Right lobe of liver (tissue), 6 donors: ENCODE data around the gene ZNF107. TPM values are rescaled to one million over a fixed set of nuclear protein-coding genes. Genes with fewer than 3 reads are reported as not detected.

Source experiments
- ATAC-seq, 4 donors: fragments of 200-7000 bp; cut with Tn5 transposase; one replicate each; pipeline ENCODE4 v1.9.1; 2020; ENCODE audit warnings: mild to moderate bottlenecking in 4 of 4, moderate library complexity in 4 of 4
- DNase-seq, 3 donors: peaks; one replicate each; pipeline ENCODE4 v3.0.0-alpha.2; 2020
- H3K27ac ChIP-seq, 3 donors: fragments of 200-600 bp; one replicate each; pipeline ENCODE4 v1.8.0; 2022
- H3K27me3 ChIP-seq, 2 donors: fragments of 200-600 bp; one replicate each; pipeline ENCODE4 v1.8.0; 2022
- H3K36me3 ChIP-seq, 4 donors: fragments of 200-600 bp; sonication (generic) in 1 of 4; one replicate each; pipeline versions ENCODE4 v1.5.1 to v1.8.0; 2017 to 2022; ENCODE audit warnings: control low read depth in 1 of 4
- H3K4me1 ChIP-seq, 4 donors: fragments of 200-600 bp; sonication (generic) in 1 of 4; one replicate each; pipeline versions ENCODE4 v1.5.1 to v1.8.0; 2017 to 2022; ENCODE audit warnings: control low read depth in 1 of 4
- H3K4me3 ChIP-seq, 3 donors: fragments of 200-600 bp; one replicate each; pipeline ENCODE4 v1.8.0; 2022
- H3K9me3 ChIP-seq, 4 donors: fragments of 200-600 bp; sonication (generic) in 1 of 4; one replicate each; pipeline versions ENCODE4 v1.5.1 to v1.8.0; 2017 to 2022; ENCODE audit warnings: control low read depth in 1 of 4
- CTCF ChIP-seq, 4 donors: fragments of 200-600 bp in 3 of 4; fragments of 450-650 bp in 1 of 4; IDR thresholded peaks; one replicate each; pipeline versions ENCODE4 v1.5.1 to v1.8.0; 2016 to 2022; ENCODE audit warnings: antibody characterized with exemption in 4 of 4, mild to moderate bottlenecking in 2 of 4
- POLR2A ChIP-seq: fragments of 450-650 bp; IDR thresholded peaks from one replicate; pipeline ENCODE4 v1.6.1; 2017; ENCODE audit warnings: antibody characterized with exemption, mild to moderate bottlenecking
- WGBS: methylation state at CpG from one replicate; pipeline ENCODE4 v1.1.6; 2018; ENCODE audit warnings: low coverage, low lambda C conversion rate; ENCODE audit not compliant: insufficient coverage; ENCODE audit errors: missing lambda C conversion rate; 5-methylcytosine and 5-hydroxymethylcytosine counted together
- intact Hi-C, 2 donors: fragments of 100-400 bp; cut with DNase I; formaldehyde crosslinking; loops; one replicate each; pipeline versions ENCODE4 v1.11.2 to v1.14.1; 2022
- long read RNA-seq: library from polyadenylated mRNA; unstranded; transcript quantifications from one replicate; pipeline ENCODE4 v2.0.0, GENCODE V29; 2019
- total RNA-seq, 6 experiments: library from RNA; depleted of rRNA in 2 of 6; stranded (reverse); fragments of >200 nt in 2 of 6; fragmentation: NEBNext Ultra II Directional in 3 of 6; extraction: Animal tissue kit (Norgen Biotek cat#: 25700) in 3 of 6; gene quantifications; one replicate each; pipeline versions ENCODE4 v1.1.0 to v1.2.4, GENCODE V29; 2016 to 2023
- donor health status: DM: no; HTN: yes; CAD: no.
- donor health status: DM: no; HTN: no; CAD: no.
- donor health status: DM: no; HTN: no; CAD: no.
- donor health status: DM: no; HTN: yes; CAD: no.
- donor health status: DM: no; HTN: yes; CAD: no.

The ZNF107 gene
- 1 to 10 TPM; 1.2 to 2.0 (median 1.6) TPM for total RNA-seq
- long read RNA-seq = 0 reads

DNA sequence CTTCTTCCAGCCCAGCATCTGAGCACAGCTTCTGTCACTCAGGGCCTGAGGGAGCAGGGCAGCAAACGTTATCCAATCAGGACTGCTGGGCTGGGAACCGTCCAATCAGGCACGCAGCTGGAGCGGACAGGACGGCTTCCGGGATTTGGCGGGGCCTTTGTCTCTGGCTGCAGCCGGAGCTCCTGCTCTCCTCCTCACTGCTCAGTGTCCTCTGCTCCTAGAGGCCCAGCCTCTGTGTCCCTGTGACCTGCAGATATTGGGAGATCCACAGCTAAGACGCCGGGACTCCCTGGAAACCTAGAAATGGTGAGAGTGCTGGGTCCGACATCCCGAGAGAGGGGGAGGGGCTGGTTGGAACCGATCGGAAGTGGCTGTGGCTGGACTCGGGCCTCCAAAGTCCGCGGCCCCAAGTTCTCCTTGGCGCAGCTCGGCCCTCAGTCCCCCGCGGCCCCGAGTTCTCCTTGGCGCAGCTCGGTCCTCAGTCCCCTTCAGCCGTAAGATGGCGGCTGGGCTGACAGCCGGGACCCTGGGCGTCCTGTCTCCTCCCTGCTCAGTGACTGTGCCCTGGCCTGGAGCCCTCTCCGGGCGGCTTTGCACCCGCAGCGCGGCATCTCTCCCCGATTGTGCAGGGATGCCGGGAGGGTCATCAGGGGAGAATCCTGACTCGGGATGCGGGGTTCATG lies at the start of gene ZNF107:
TSS of gene ZNF107 (plus strand) at position 154 of the 683 bp plus-strand sequence. CDS start at position 304, 150 bp downstream.
- H3K9me3 ChIP-seq = no peaks in the 10 kb centered on the region
- H3K4me3 ChIP-seq = peak within 1 kb of the TSS; percentile 65 to 73 (median 72)
- 0% methylated on average over 13 of the region's 37 CpGs for WGBS
- H3K27me3 ChIP-seq = no peaks in the 10 kb centered on the region
- no peak for TF ChIP-seq CTCF (IDR thresholded peaks at IDR 0.05)
- no peak for TF ChIP-seq POLR2A
- DNase-seq = peak; percentile 92 to 95 (median 94)
- intact Hi-C loops = no loop called here
- no peaks in the 10 kb centered on the region for H3K36me3 ChIP-seq
- H3K27ac ChIP-seq = peak within 1 kb of the TSS in 2 of 3 donors; percentile 15 to 56
- ATAC-seq = peak; percentile 100
- no peaks in the 10 kb centered on the region for H3K4me1 ChIP-seq

GRCh38 chr7:64618785-64619456 lies 47.0 kb upstream of the ZNF107 start:
- Histone ChIP-seq H3K36me3 (no peaks in the 10 kb centered on the region), H3K9me3 (peaks cover 0 to 7% (median 3%) of the 10 kb centered on the region in 4 donors), H3K27me3 (no peaks in the 10 kb centered on the region), H3K4me1 (no peaks in the 10 kb centered on the region), H3K4me3 (no peak overlapping the region), H3K27ac (no peak overlapping the region)
- ATAC-seq (peak; percentile 88 to 97 (median 90)), DNase-seq (no peak)
- WGBS = 9% methylated on average over 6 of the region's 6 CpGs
- intact Hi-C loops = loop anchor here (5.0 kb wide), 1 partner anchor 437 kb away; no protein-coding TSS in a partner anchor
- TF ChIP-seq CTCF (IDR thresholded peaks at IDR 0.05) = peak; percentile 62 to 90 (median 70)
- TF ChIP-seq POLR2A = no peak

DNA sequence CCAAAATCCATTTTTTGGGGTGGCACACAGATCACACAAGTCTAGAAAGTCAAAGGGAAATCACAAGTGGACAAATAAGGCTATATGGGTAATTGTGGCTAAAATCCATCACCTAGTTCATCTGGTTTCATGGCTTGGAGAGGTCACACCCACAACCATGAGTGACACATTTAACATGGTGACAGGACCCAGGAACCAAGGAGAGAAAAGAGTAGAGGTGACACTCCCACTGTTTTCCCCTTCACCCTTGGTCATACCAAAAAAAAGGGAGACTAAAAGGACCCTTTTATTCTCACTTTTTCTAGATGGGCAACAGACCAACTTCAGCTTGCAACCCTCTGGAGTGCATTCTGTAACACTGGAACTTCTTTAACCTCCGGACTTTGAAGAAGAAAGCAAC lies 46.2 kb upstream of the ZNF107 start:
- Histone ChIP-seq H3K27ac (no peak overlapping the region), H3K4me1 (no peaks in the 10 kb centered on the region), H3K9me3 (peaks cover 0 to 7% (median 3%) of the 10 kb centered on the region in 4 donors), H3K36me3 (no peaks in the 10 kb centered on the region), H3K27me3 (no peaks in the 10 kb centered on the region), H3K4me3 (no peak overlapping the region)
- 53% methylated on average over 1 of the region's 1 CpG for WGBS
- intact Hi-C loops = loop anchor here (5.0 kb wide), 1 partner anchor 437 kb away; no protein-coding TSS in a partner anchor
- ATAC-seq = no peak
- DNase-seq = no peak
- TF ChIP-seq POLR2A (no peak), CTCF (IDR thresholded peaks at IDR 0.05) (no peak)

DNA sequence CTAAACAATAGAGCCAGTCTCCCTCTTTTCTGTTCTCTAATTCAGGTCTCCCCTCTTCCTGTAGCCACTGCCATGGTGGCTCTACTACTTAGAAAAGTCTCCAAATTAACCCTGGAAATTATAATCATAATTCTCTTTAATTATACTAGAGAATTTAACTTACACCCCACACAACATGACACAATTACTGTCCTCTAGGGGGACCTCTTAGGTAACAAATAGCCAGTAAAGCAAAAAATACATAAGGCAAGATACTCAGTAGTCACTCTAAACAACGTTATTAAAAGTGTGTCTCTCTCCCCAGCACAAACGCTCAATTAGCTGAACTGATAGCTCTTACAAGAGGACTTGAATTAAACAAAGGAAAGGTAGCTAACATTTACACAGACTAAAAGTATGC lies 44.3 kb upstream of the ZNF107 start:
- ATAC-seq = no peak
- H3K4me1 ChIP-seq = no peaks in the 10 kb centered on the region
- H3K27me3 ChIP-seq = no peaks in the 10 kb centered on the region
- 34% methylated on average over 2 of the region's 2 CpGs for WGBS
- DNase-seq = no peak
- H3K4me3 ChIP-seq = no peak overlapping the region
- TF ChIP-seq POLR2A (no peak), CTCF (IDR thresholded peaks at IDR 0.05) (no peak)
- no peaks in the 10 kb centered on the region for H3K36me3 ChIP-seq
- H3K9me3 ChIP-seq = peaks cover 0 to 7% (median 3%) of the 10 kb centered on the region in 4 donors
- intact Hi-C loops = no loop called here
- no peak overlapping the region for H3K27ac ChIP-seq
